ENCODE measurements around the gene APLP2.

Gene APLP2

GRCh38 chr11:130029137-130029536, 40.6 kb upstream of the APLP2 start (continued):
- no peak for TF ChIP-seq CREB5 (CRISPR knock-in tag; IDR thresholded peaks at IDR 0.05; ENCODE audit: low read depth)
- TF ChIP-seq BACH2 (CRISPR knock-in tag; IDR thresholded peaks at IDR 0.05; ENCODE audit: borderline replicate concordance), result no peak

- no peak for ATAC-seq
- TF ChIP-seq TOX (CRISPR knock-in tag; IDR thresholded peaks at IDR 0.05; ENCODE audit: borderline replicate concordance) (no peak), PPARA (CRISPR knock-in tag; IDR thresholded peaks at IDR 0.05; ENCODE audit: borderline replicate concordance) (no peak), ZC3H10 (CRISPR knock-in tag; IDR thresholded peaks at IDR 0.05) (no peak), OSR1 (CRISPR knock-in tag; IDR thresholded peaks at IDR 0.05) (no peak), CSDC2 (CRISPR knock-in tag; IDR thresholded peaks at IDR 0.05) (no peak), RARB (CRISPR knock-in tag; IDR thresholded peaks at IDR 0.05) (no peak), ZNF565 (CRISPR knock-in tag; conservative IDR thresholded peaks at IDR 0.05; ENCODE audit: low read depth) (no peak), CSRNP3 (CRISPR knock-in tag; IDR thresholded peaks at IDR 0.05) (no peak), CREB5 (CRISPR knock-in tag; IDR thresholded peaks at IDR 0.05; ENCODE audit: low read depth) (no peak), ARNTL (CRISPR knock-in tag; IDR thresholded peaks at IDR 0.05; ENCODE audit: borderline replicate concordance, low read depth) (no peak), ZFP3 (CRISPR knock-in tag; IDR thresholded peaks at IDR 0.05) (no peak), ZNF8 (CRISPR knock-in tag; IDR thresholded peaks at IDR 0.05) (no peak), BACH2 (CRISPR knock-in tag; IDR thresholded peaks at IDR 0.05; ENCODE audit: borderline replicate concordance) (no peak), ESRRG (CRISPR knock-in tag; IDR thresholded peaks at IDR 0.05) (no peak), GLIS3 (CRISPR knock-in tag; IDR thresholded peaks at IDR 0.05) (no peak), PATZ1 (CRISPR knock-in tag; IDR thresholded peaks at IDR 0.05; ENCODE audit: borderline replicate concordance) (no peak), POU6F1 (CRISPR knock-in tag; IDR thresholded peaks at IDR 0.05; ENCODE audit: borderline replicate concordance, low read depth) (no peak), ZNF70 (CRISPR knock-in tag; IDR thresholded peaks at IDR 0.05) (no peak), TCF4 (CRISPR knock-in tag; IDR thresholded peaks at IDR 0.05; ENCODE audit: borderline replicate concordance) (no peak)
These were observed 38.6 kb upstream of the APLP2 start for GRCh38 chr11:130031056-130031455.

GRCh38 chr11:130031945-130032344, 37.7 kb upstream of the APLP2 start:
- ATAC-seq, result no peak

GRCh38 chr11:130032931-130033330, 36.8 kb upstream of the APLP2 start:
- ATAC-seq, result no peak
- TF ChIP-seq POU6F1 (CRISPR knock-in tag; IDR thresholded peaks at IDR 0.05; ENCODE audit: borderline replicate concordance, low read depth) (no peak), TSHZ2 (CRISPR knock-in tag; IDR thresholded peaks at IDR 0.05) (no peak), ZC3H10 (CRISPR knock-in tag; IDR thresholded peaks at IDR 0.05) (no peak), ESRRG (CRISPR knock-in tag; IDR thresholded peaks at IDR 0.05) (no peak), TCF4 (CRISPR knock-in tag; IDR thresholded peaks at IDR 0.05; ENCODE audit: borderline replicate concordance) (no peak), ZNF565 (CRISPR knock-in tag; conservative IDR thresholded peaks at IDR 0.05; ENCODE audit: low read depth) (no peak), CSDC2 (CRISPR knock-in tag; IDR thresholded peaks at IDR 0.05) (no peak), OSR1 (CRISPR knock-in tag; IDR thresholded peaks at IDR 0.05) (no peak), GLIS3 (CRISPR knock-in tag; IDR thresholded peaks at IDR 0.05) (no peak), CSRNP3 (CRISPR knock-in tag; IDR thresholded peaks at IDR 0.05) (no peak)

More at GRCh38 chr11:130031945-130032344, 37.7 kb upstream of the APLP2 start:
- TF ChIP-seq ZNF70 (CRISPR knock-in tag; IDR thresholded peaks at IDR 0.05) (no peak), PPARA (CRISPR knock-in tag; IDR thresholded peaks at IDR 0.05; ENCODE audit: borderline replicate concordance) (no peak)

All from SK-N-SH treated with all-trans-retinoic acid at 6 μM for 48 hours (cell line).